NT2/D1 (cell line): Measurements from ENCODE around the gene PRKD2.

Experiments used
- DNase-seq: peaks from one replicate; pipeline ENCODE4 v3.0.0-alpha.2; 2011; ENCODE audit warnings: low read depth, low spot score
- H3K27me3 ChIP-seq: 2 replicates; pipeline ENCODE4 v1.6.0; 2011; ENCODE audit warnings: mild to moderate bottlenecking; ENCODE audit not compliant: insufficient read length, insufficient read depth
- H3K36me3 ChIP-seq: 2 replicates; pipeline ENCODE4 v1.6.1; 2011; ENCODE audit warnings: mild to moderate bottlenecking, low read length, mixed read lengths; ENCODE audit not compliant: insufficient read depth, insufficient read length
- H3K4me1 ChIP-seq: 2 replicates; pipeline ENCODE4 v1.5.1; 2011; ENCODE audit not compliant: insufficient read depth, insufficient read length
- H3K4me3 ChIP-seq: 2 replicates; pipeline ENCODE4 v1.5.1; 2011; ENCODE audit warnings: low read depth; ENCODE audit not compliant: insufficient read length
- H3K9ac ChIP-seq: 2 replicates; pipeline ENCODE4 v1.6.0; 2011; ENCODE audit warnings: low read depth; ENCODE audit not compliant: insufficient read length
- H3K9me3 ChIP-seq: 2 replicates; pipeline ENCODE4 v1.5.1; 2011; ENCODE audit warnings: mild to moderate bottlenecking, low read length; ENCODE audit not compliant: insufficient read depth
- SUZ12 ChIP-seq: IDR thresholded peaks from 2 replicates; pipeline ENCODE4 v1.6.1; 2011; ENCODE audit not compliant: insufficient read length, insufficient read depth; ENCODE audit errors: extremely low read depth
- YY1 ChIP-seq: IDR thresholded peaks from 2 replicates; pipeline ENCODE4 v1.6.1; 2011; ENCODE audit not compliant: insufficient read length, insufficient read depth
- ZNF274 ChIP-seq: IDR thresholded peaks from 2 replicates; pipeline ENCODE4 v1.6.1; 2011; ENCODE audit warnings: mild to moderate bottlenecking, low read depth, low read length

PRKD2 gene

DNA sequence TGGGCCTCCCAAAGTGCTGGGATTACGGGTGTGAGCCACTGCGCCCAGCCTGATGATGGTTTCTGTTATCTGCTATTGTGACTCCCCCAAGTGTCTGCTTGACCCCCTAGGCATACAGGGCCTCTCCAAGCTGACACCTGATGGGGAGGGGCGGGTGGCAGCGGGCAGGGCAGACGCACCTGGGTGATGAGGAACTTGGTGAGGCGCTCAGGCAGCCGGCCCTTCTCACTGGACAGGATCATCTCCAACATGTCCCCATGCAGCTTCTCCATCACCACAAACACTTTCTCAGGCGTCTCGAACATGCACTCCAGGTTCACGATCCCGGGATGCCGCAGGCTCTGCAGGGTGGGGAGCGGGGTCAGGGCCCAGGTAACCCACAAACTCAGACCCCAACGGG is 27.6 kb downstream of the PRKD2 start:
- Histone ChIP-seq H3K9ac (no peak overlapping the region), H3K36me3 (peaks cover 79% of the 10 kb centered on the region), H3K27me3 (no peaks in the 10 kb centered on the region), H3K4me1 (no peaks in the 10 kb centered on the region), H3K9me3 (no peaks in the 10 kb centered on the region), H3K4me3 (no peak overlapping the region)
- TF ChIP-seq ZNF274 (no peak), SUZ12 (no peak), YY1 (no peak)
- no peak for DNase-seq

- no peak overlapping the region for H3K9ac ChIP-seq
- no peaks in the 10 kb centered on the region for H3K27me3 ChIP-seq
- no peak for DNase-seq
- H3K4me3 ChIP-seq: no peak overlapping the region
- H3K36me3 ChIP-seq: peaks cover 69% of the 10 kb centered on the region
- H3K9me3 ChIP-seq: no peaks in the 10 kb centered on the region
- H3K4me1 ChIP-seq: no peaks in the 10 kb centered on the region
- no peak for TF ChIP-seq YY1
- no peak for TF ChIP-seq SUZ12
- TF ChIP-seq ZNF274: no peak
Observed at GRCh38 chr19:46687438-46688145, 29.3 kb downstream of the PRKD2 start.

DNA sequence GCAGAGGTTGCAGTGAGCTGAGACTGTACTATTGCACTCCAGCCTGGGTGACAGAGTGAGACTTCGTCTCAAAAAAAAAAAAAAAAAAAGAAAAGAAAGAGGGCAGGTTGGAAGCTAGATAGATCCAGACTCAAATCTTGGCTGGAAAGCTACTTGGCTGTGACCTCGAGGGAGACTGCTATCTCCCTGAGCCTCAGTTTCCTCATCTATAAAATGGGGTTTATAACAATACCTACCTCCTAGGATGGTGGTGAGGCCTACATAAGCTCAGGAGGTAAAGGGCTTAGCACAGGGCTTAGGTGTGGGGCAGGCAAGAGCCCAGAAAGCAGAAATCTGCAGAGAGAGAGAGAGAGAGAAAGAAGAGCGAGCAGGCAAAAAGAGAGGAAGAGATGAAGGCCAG is 31.7 kb downstream of the PRKD2 start:
- TF ChIP-seq SUZ12: no peak
- no peak for TF ChIP-seq ZNF274
- no peak for TF ChIP-seq YY1
- no peak overlapping the region for H3K4me3 ChIP-seq
- H3K9me3 ChIP-seq: no peaks in the 10 kb centered on the region
- no peaks in the 10 kb centered on the region for H3K4me1 ChIP-seq
- no peak for DNase-seq
- H3K9ac ChIP-seq: no peak overlapping the region
- peaks cover 55% of the 10 kb centered on the region for H3K36me3 ChIP-seq
- no peaks in the 10 kb centered on the region for H3K27me3 ChIP-seq

DNA sequence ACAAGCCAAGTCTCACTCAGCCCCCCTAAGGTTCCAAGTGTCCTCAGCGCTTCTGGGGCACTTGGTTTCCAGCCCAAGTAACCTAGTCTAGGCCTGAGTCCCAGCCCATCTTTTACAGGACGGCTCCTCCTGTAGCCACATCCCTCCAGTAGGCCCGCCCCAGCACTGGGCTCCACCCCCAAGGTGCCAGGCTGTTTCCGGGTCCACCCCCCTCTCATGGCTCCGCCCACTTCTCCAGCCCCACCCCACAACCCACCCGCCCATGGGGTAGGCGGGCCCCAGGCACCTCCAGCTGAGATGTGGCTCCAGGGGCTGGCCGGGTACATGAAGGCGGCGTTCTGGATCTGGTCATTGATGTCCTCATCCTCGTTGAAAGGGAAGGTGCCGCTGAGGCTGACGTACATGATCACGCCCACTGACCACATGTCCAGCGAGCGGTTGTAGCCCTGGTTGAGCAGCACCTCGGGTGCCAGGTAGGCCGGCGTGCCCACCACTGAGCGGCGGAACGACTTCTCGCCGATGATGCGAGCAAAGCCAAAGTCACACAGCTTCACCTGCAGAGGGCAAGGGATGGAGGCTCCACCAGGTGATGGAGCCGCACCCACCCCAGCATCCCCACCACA is 38.7 kb downstream of the PRKD2 start:
- no peaks in the 10 kb centered on the region for H3K27me3 ChIP-seq
- no peak for TF ChIP-seq YY1
- TF ChIP-seq ZNF274: no peak
- no peak for TF ChIP-seq SUZ12
- peaks cover 65% of the 10 kb centered on the region for H3K36me3 ChIP-seq
- no peak overlapping the region for H3K4me3 ChIP-seq
- H3K4me1 ChIP-seq: peaks cover 3% of the 10 kb centered on the region
- H3K9ac ChIP-seq: no peak overlapping the region
- no peaks in the 10 kb centered on the region for H3K9me3 ChIP-seq
- no peak for DNase-seq

DNA sequence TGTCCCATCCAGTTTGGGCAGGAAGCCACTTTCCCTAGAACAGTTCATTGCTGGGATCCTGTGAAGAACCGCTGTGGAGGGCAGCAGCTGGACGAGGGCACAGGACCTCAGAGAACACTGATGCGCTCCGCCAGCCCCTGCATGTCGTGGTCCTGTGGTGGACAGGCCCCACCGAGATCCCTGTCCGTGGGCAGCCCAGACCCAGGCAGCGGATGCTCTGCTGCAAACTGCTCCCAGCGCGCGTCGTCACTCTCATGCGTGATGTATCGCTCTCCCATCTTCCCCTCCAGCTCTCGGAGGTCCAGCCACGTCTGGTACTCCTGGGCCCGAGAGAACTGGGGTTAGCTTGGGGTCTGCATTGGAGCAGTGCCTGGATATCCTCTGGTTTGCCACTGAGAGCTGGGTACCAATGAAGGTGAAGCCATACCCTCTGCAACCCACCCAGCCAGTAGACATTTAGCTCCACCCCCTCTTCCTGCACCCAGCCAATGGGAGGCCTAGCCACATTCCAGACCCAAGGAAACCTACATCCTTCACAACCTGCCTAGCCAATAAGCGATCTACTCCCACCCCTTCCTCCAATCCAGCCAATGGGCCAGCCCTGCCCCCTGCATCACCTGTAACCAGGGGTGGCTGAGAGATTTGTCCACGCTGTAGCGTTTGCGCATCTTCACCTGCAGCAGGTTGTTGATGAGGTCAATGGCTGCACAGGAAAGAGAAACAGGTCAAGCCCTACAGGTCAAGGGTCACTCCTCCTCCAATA is 42.3 kb downstream of the PRKD2 start:
- Histone ChIP-seq H3K9ac (no peak overlapping the region), H3K9me3 (peaks cover 13% of the 10 kb centered on the region), H3K4me3 (no peak overlapping the region), H3K4me1 (peaks cover 3% of the 10 kb centered on the region), H3K27me3 (no peaks in the 10 kb centered on the region), H3K36me3 (peaks cover 52% of the 10 kb centered on the region)
- no peak for TF ChIP-seq YY1
- no peak for TF ChIP-seq SUZ12
- TF ChIP-seq ZNF274: no peak
- no peak for DNase-seq

- DNase-seq: no peak
- H3K9me3 ChIP-seq: peaks cover 13% of the 10 kb centered on the region
Observed at GRCh38 chr19:46670813-46671212, 46.1 kb downstream of the PRKD2 start.

GRCh38 chr19:46668662-46669061 is 48.3 kb downstream of the PRKD2 start:
- Histone ChIP-seq H3K27me3 (no peaks in the 10 kb centered on the region), H3K9ac (no peak overlapping the region), H3K4me1 (no peaks in the 10 kb centered on the region), H3K4me3 (no peak overlapping the region), H3K36me3 (peaks cover 9% of the 10 kb centered on the region), H3K9me3 (peaks cover 13% of the 10 kb centered on the region)
- TF ChIP-seq YY1: no peak
- no peak for TF ChIP-seq SUZ12
- TF ChIP-seq ZNF274: no peak
- no peak for DNase-seq

More at GRCh38 chr19:46670813-46671212, 46.1 kb downstream of the PRKD2 start:
- no peaks in the 10 kb centered on the region for H3K4me1 ChIP-seq
- TF ChIP-seq YY1 (no peak), ZNF274 (no peak), SUZ12 (no peak)
- peaks cover 24% of the 10 kb centered on the region for H3K36me3 ChIP-seq
- H3K4me3 ChIP-seq: no peak overlapping the region
- no peaks in the 10 kb centered on the region for H3K27me3 ChIP-seq
- no peak overlapping the region for H3K9ac ChIP-seq
